Islet precursor cell (in vitro differentiated cells): ENCODE data around the gene ENO2.
A peak's percentile ranks its signal among the peaks of the same experiment; 100 is the strongest.

Source experiments
- DNase-seq: peaks from one replicate; pipeline ENCODE4 v3.0.0-alpha.2; 2018

The ENO2 gene

DNA sequence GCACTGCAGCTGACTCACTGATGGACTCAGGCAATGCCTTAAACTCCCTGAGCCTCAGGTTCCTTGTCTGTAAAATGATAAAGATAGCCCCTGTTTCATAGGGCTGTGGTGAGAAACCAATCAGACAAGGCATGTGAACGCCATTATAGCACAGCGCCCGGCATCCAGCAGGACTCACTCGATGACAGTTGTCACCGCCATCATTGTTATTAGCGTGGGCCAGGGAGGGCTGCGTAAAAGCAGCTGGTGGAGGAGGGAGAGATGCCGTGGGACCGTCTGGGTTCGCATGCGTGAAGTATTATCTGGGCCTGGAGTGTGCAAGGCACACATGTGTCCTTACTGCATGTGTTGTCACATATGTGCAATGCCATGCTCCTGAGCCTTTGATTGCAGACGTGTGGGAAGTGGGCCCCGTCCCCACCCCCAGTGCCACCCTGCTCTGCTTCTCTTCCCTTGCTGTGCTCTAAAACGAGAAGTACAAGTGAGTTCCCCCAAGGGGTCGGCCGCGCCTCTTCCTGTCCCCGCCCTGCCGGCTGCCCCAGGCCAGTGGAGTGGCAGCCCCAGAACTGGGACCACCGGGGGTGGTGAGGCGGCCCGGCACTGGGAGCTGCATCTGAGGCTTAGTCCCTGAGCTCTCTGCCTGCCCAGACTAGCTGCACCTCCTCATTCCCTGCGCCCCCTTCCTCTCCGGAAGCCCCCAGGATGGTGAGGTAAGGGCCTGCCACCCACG lies 36.6 kb downstream of the ENO2 start, which contains the start of gene PTPN6:
PTPN6 (plus strand) TSS at position 546 of the 730 bp plus-strand sequence; CDS start at position 703, 157 bp downstream.
- DNase-seq, result peak; percentile 55

DNA sequence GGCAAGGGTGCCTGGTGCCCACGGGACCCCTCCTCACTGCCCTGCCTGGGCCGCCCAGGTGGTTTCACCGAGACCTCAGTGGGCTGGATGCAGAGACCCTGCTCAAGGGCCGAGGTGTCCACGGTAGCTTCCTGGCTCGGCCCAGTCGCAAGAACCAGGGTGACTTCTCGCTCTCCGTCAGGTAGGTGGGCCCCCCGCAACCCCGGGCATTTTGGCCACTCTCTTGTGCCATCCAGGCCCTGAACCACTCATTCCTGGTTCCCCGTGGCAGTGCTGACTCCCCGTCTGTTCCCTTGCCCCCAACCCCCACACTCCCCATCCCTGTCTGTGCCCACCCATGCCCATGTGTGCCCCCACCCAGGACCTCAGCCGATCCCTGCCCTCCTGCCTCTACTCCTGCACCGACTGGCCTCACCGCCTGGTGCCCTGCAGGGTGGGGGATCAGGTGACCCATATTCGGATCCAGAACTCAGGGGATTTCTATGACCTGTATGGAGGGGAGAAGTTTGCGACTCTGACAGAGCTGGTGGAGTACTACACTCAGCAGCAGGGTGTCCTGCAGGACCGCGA lies 37.3 kb downstream of the ENO2 start:
- no peak for DNase-seq

- DNase-seq, result peak; percentile 62
These were observed 37.9 kb downstream of the ENO2 start for GRCh38 chr12:6952121-6952862.

GRCh38 chr12:6952863-6953441 lies 38.6 kb downstream of the ENO2 start:
- DNase-seq, result no peak

DNA sequence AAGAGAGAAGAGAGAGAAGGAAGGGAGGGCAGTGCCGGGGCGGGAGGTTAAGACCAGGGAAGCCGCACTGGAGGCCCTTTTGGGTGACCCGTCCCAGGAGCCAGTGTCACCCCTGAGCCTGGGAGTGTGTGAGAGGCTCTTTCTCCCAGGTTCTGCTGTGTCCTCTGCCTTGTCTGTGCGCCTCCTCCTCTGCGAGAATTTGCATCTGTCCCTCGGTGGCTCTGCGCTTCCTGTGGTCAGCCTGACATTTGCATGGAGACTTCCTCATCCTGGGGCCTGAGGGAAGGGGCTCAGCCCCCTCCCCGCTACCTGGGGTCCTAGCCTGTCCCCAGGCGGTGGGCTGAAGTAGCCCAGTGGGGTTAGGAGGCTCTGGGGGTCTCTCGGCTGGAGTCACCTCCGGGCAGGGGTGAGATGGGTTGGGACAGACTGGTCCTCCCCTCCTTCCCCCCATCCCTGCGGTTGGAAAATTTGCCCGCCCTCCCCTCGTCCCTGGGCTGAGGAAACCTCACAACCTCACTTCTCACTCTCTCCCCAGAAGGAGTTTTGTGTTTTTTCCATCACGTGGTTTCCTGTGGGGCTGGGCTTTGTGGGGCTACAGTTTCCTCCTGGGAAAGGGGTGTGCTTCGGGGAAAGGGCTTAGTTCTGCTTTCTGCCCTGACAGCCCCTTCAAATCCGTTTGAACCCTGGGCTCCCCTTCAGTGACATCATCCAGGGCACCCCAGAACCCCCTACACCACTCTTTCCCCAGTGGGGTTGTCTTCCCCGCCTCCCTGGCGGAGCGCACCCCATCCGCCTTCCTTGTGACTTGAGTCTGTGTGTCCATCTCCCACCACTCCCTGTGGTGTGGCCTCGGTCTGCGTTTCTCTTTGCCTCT lies 39.3 kb downstream of the ENO2 start:
- peak; percentile 61 for DNase-seq

DNA sequence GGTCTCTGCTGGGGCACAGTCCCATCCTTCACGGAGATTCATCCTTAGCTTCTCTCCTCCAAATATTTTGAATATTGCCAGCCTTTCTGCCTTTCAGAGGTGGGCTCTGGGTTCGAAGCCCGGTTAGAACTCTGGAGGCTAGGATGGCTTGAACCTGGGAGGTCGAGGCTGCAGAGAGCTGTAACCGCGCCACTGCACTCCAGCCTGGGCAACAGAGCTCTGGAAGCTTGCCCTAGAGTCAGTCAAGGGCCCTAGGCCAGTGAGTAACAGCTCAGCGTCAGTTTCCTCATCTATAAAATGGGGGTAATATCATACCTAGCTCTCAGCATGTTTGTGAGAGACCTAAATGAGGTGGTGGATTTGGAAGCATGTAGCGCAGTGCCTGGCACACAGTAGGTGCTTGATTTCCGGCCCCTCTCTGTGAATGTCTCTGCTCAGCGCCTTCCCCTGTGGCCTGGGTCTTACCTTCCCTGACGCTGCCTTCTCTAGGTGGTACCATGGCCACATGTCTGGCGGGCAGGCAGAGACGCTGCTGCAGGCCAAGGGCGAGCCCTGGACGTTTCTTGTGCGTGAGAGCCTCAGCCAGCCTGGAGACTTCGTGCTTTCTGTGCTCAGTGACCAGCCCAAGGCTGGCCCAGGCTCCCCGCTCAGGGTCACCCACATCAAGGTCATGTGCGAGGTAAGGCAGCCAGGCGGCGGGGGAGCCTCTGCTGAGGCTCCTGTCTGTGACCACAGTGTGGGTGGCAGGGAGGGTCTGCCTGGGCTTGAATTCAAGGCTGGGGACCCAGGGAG lies 40.1 kb downstream of the ENO2 start:
- no peak for DNase-seq

GRCh38 chr12:6955108-6956020 lies 41.0 kb downstream of the ENO2 start:
- DNase-seq, result no peak

DNA sequence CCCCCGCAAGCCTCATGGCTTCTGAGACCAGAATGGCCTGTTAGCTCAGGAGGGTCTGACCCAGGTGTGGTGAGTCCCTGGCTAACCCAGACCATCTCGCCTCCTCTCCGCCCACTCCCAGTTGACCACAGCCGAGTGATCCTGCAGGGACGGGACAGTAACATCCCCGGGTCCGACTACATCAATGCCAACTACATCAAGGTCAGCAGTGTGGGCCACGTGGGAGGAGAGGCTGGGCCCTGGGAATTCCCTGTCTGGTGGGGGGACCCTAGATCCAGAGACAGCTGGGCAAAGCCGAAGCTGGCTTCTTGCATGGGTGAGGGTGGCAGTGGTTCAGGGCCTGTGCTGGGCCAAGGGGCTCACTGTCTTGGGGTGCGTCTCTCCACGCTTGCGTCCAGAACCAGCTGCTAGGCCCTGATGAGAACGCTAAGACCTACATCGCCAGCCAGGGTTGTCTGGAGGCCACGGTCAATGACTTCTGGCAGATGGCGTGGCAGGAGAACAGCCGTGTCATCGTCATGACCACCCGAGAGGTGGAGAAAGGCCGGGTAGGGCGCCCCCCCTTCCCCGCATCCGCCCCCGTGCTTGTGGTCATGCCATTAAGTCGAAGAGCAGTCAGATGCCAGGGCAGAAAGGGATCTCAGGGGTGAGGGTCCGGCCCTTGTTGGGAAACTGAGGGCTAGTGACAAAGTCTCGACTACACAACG lies 41.8 kb downstream of the ENO2 start:
- DNase-seq, result peak; percentile 52

- no peak for DNase-seq
These were observed 42.8 kb downstream of the ENO2 start for GRCh38 chr12:6957151-6957701.

- no peak for DNase-seq
These were observed 43.6 kb downstream of the ENO2 start for GRCh38 chr12:6957741-6958608.

- DNase-seq, result no peak
These were observed 44.3 kb downstream of the ENO2 start for GRCh38 chr12:6958609-6959057.

DNA sequence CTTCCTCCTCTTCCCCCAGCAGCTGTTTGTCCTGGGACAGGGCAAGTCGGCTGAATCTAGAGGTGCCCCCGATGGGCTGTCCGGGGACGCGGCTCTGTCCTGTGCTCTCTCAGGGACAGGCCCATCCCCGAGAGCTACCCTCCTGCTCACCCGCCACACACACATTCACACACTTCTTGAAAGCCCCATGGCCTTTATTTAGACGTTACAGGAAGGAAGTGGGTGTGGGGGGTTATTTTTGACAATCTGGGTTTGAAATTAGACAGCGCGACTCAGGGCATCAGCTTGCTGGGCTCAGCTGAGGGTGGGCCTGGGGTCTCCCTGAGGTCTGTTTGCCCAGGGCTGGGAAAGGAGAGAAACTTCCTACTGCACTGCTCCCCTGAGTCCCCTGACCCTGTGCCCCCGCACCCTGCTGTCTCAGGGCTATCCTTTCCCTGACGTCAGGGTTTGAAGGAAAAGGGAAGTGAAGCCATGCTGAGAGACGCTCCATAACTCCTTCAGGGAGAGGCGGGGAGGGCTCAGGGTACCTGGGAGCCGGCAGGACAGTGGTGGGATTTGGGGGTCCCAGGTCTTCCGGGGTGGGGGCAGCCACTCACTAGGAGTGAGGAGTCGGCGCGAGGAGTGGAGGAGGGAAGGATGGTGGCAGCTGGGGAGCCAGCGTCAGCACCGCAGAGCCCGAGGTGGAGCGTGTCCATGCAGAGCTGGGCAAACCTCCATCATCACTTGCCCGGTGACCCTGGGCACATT lies 44.9 kb downstream of the ENO2 start:
- no peak for DNase-seq

DNA sequence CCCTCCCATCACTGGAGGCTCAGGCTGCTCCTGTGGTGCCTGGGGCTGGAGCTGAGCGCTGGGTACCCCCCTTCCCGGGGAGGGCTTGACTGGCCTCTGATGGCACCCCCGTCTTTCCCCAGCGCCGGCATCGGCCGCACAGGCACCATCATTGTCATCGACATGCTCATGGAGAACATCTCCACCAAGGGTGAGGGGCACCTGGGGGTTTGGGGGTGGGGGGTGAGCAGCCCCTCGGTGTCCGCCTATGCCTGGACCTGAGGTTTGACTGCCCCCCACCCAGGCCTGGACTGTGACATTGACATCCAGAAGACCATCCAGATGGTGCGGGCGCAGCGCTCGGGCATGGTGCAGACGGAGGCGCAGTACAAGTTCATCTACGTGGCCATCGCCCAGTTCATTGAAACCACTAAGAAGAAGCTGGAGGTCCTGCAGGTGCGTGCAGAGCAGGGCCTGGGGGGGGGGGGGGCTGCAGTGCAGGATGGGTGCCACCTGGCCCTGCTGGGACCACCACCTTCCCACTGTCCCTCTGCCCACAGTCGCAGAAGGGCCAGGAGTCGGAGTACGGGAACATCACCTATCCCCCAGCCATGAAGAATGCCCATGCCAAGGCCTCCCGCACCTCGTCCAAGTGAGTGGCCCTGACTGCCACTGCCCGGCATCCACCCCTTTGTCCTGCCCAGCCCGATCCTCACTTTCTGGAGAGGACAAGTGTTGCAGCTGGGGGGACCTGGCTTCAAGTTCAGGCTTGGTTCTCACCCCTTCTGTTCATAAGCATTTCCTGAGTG lies 45.6 kb downstream of the ENO2 start:
- DNase-seq, result no peak

DNA sequence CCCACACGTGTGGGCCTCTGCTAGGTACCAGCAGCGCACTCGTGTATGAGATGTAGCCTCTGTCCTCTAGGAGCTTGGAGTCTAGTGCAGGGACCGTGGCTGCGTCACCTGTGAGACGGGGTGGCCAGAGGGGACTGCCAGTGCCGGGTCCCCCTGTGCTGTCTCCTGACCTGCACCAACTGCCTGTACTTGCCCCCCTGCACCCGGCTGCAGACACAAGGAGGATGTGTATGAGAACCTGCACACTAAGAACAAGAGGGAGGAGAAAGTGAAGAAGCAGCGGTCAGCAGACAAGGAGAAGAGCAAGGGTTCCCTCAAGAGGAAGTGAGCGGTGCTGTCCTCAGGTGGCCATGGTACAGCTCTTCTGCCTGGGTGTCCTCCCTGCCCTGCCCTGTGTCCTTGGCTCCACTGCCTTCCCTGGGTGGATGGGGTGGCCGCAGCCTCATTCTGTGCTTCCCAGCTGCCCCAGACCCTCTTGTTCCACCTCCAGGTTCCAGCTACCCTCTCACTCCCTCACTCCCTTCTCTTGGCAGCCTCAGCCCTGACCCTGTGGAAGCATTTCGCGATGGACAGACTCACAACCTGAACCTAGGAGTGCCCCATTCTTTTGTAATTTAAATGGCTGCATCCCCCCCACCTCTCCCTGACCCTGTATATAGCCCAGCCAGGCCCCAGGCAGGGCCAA lies 46.4 kb downstream of the ENO2 start:
- peak; percentile 68 for DNase-seq

DNA sequence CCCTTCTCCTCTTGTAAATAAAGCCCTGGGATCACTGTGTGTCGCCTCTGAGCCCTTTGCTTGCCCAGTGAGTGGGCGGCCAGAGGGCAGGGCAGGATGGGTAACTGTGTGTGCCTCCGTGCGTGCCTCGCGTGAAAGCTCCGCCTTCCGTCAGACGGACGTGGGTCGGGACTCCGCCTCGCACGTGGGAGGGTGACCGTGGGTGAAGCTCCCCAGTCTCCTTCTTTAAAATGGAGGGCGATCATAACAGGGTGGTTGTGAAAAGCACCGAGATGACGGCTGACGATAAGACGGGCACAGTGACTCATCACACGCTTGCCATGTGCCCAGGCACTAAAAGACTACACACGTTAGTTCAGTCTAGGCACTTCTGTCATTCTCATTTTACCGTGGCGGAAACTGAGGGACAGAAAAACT lies 46.9 kb downstream of the ENO2 start:
- DNase-seq, result peak; percentile 67

DNA sequence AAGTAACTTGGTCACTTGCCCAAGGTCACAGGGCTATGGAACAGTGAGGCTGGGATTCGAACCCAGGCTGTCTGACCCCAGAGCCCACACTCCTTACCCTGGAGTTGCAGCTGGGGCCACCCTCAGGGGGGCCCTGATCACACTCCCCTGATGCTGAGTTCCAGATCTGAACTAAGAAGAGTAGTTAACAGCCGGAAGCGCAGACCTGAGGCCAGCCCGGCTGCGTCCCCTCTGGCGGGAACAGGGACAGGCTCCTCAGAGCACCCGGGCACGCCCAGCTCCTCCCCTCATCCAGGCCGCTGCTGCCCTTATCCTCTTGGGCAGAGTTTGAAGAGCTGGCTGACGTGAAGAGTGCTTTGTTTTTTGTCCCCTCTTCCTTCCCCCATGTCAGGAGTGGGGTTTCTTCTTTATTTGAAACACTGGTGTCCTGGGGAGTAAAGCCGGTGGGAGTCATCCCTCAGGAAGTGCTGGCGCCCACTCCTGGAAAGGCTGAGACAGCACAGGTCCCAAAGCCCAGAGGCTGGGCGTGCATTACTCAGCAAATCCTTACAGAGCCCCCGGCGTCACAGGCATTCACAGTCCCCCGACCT lies 47.4 kb downstream of the ENO2 start:
- DNase-seq, result peak; percentile 97
